HPDE6-E6E7 (cell line): Measurements from ENCODE around the gene ATP5IF1.

Experiments used
- DNase-seq: peaks from one replicate; pipeline ENCODE4 v3.0.0; 2011; ENCODE audit warnings: missing footprints; ENCODE audit errors: extremely low spot score

Gene ATP5IF1

DNA sequence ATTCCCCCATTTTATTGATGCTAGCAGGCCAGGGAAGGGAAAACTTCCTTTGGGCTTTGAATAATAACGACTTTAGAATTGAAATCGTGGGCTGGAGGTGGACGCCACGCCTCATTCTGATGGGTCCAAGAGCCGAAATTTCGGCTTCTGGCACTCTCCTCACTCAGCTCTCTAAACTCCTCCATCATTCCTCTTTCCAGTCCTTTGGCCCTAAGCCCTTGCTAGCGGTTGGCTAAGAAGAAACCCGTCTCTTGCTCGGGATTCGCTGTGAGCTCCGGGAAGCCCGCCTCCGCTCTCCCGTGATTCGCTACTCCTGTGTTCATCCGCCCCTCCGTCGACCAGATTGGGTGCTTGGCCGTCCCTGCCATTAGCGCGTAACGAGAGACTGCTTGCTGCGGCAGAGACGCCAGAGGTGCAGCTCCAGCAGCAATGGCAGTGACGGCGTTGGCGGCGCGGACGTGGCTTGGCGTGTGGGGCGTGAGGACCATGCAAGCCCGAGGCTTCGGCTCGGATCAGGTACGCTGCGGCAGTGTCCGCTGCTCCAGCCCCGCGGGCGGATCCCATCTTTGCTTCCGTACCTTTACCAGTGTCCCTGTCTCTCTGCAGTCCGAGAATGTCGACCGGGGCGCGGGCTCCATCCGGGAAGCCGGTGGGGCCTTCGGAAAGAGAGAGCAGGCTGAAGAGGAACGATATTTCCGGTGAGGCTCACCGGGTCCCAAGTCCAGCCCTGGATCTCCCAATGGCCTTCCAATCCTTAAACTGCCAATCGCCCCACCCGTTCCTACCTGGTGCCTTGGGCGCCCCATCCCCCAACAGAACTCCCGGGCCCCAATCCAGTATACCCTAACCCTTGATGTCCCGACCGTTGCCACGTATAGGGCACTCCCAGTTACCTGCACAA lies at the start of gene ATP5IF1:
TSS of gene ATP5IF1 (plus strand) at position 370 of the 901 bp plus-strand sequence. CDS start at position 430, 60 bp downstream.
- peak; percentile 99 for DNase-seq

DNA sequence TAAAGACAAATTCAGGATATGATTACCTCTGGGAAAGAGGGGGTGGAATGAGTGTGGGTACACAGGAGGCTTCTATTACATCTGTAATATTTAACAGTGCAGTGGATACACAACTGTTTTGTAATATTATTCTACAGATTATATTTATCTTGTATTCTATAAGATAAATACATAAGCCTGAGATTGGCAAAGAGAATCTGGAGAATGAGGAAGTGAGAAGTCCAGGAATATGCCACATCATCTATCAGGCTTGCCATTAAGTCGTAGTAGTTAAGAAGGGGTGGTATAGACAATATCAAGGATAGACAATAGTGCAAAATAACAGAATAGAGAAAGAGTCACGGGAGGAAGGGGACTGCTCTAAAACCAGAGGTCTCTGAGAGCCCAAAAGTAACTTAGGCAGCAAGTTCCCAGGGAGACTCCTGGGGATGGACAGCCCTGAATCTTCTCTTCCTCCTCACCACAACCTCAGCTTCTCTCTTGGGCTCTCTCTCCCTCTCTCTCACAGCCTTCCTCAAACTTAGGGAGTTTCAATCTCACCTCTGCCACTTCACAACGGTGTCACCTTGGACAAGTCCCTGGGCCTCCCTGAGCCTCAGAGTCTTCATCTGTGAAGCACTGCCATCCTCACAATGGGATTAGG lies 45.5 kb upstream of the ATP5IF1 start:
- no peak for DNase-seq

DNA sequence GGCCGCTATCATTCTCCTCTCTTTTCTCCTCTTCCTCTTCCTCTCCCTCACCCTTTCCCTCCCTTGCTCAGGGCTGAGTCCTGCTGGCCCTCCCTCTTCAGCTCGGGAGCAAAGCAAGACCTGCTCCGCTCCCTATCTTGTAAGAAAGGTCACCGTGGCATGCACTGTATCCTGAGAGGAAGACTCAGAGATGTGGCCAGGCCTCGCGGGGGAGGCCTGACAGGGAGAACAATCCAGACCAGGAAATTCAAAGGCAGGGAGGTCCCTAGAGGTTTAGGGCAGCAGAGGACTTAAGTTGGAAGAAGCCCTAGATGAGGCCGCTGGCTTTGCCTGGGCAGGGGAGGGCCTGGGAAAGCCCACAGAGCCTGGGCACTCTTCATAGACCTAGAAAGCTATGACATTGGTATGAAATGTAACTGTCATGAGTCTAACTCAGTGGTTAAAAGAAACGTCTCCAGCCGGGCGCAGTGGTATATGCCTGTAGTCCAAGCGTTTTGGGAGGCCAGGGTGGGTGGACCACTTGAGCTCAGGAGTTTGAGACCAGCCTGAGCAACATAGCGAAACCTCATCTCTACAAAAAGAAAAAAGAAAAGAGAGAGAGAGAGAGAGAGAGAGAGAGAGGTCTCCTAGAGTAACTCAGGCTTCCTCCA lies 44.8 kb upstream of the ATP5IF1 start:
- no peak for DNase-seq

DNA sequence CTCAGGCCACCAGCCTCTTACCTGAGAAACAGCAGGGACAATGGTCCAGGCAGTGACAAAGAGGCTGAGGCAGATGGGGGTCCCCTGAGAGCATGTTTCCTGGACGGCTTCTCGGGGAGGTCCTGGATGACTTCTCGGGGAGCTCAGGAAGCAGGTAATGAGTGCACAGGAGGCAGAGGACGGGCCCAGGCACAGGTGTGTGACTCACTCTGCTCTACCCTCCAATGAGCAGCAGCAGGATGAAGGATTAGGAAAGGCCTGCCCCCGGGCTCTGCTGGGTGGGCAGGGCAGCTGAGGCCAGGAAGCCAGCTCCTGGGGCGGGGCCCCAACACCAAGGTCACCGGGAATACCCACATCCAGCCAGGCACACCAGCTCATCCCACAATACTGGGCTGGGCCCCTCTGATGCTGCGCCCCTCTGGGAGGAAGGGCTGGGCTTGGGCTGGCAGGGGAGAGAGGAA lies 42.2 kb upstream of the ATP5IF1 start:
- peak; percentile 97 for DNase-seq

DNA sequence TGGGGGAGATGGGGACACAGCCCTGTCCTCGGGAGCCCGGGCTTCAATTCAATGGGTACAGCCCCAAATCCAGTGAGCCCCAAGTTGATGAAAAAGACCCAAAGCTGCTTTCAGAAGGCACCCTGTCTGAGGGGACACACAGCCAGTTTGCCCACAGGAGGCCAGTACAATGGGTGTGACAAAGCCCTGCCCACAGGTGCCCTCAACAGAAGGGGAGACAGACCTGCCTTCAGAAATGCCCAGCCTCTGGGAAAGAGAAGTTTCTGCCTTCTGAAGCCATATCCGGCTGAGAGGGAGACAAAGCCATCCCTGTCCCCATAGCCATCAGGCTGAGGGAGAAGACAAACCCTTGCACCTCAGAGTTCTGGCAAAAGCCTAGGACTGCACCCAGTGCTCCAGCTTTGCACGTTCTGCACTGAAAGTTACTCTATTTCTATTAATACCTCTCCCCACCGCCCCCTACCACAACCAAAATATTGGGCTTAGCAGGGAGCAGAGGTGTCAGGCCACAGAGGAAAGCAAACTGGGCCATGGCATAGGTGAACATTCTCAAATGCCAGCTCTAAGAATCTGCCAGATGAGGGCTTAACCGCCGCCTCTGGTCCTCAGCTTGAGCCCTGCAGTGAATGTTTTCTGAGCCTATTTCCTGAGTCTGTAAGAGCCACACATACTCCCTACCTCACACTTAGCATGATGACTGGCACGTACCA lies 41.4 kb upstream of the ATP5IF1 start:
- DNase-seq: no peak

DNA sequence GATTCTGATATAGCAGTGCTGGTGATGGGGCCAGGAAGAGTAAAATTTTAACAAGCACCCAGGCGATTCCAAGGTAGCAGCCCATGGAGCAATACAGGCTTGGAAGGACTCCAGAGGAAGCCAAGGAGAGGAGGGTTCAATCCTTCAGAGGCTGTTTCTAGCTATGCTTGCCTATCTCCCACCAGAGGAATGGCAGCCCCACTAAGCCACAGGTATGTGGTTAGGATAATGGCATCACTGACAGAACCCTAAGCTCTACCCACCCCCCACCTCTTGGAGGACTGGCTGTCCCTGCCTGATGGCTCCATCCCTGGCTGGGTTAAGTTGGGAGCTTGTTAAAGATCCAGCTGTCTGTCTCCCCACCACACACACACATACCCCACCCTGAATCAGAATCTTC lies 40.1 kb upstream of the ATP5IF1 start:
- DNase-seq: no peak

DNA sequence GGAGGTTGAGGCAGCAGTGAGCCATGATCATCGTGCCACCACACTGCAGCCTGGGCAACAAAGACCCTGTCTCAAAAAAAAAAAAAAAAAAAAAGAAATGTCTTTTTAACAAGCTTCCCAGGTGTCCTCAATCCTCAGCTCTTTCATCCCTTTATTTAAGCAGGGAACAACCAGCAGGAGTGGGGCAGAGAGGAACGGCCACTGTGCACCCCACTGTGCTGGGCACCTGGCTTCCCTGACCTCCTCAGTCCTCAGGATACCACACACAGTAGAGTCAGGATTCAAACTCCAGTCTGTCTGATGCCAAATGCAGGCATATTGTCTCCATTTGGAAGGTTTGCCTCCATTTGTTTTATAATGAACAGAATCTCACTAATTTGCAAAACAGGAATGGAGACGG lies 39.6 kb upstream of the ATP5IF1 start:
- no peak for DNase-seq

DNA sequence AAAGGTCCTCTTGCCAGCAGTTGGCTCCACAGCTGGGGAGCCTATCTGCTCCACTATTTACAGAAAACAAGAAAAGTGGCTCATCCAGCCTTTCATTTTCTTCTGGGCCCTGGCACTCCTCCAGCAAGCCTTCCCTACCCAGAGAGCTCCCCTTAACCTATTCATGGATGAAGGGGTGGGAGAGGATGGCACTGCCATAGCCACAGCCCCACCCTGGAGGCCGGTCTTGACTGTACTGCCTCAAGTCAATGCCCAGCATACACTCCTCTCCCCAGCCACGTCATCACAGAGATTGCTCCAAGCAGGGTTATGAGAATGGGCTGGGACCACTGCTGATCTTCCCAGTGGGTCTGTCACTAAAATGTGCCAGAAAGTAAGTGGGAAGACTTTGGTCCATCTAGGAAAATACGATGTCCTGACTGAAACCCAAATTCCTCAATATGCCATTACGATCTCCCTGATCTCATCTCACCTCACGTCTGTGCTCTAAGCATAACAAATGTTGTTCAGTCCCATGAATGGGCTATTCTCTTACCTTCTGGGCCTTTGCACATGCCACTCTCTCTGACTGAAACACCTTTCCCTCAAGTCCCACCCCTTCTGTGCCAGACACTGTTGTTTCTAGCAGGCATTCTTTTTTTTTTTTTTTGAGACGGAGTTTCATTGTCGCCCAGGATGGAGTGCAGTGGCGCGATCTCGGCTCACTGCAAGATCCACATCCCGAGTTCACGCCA lies 38.1 kb upstream of the ATP5IF1 start:
- DNase-seq: no peak

DNA sequence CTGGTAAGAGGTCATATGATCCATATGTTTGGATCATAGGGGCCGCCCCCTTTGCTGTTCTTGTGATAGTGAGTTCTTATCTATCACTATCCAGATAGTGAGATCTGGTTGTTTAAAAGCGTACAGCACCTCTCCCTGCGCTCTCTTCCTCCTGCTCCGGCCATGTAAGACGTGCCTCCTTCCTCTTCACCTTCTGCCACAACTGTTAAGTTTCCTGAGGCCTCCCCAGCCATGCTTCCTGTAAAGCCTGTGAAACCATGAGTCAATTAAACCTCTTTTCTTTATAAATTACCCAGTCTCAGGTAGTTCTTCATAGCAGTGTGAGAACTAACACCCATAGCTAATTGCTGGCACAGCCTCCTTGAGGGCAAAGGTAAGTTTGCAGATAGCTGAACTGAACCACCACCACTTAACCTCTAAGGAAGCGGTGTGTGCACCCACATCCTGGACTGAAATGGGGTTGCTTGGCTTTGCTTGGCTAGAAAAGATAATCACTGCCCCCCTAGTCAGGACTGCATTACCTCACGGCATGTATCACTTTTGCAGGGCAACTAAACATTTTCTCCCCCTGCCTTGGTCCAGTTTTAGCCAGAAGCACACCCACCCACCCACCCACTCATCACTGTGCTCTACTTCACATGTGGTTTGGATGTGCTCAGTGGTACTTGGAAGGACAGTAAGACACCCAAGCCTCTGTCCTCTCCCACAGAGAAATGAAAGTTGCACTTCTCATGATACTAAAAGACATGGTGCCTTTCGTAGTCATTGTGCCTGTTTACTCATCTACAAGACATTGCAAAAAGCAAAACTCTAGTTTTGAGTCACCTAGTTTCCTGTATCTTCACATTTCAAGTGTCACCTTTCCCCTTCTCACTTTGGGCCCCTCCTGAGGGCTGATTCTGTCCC lies 36.3 kb upstream of the ATP5IF1 start:
- no peak for DNase-seq

DNA sequence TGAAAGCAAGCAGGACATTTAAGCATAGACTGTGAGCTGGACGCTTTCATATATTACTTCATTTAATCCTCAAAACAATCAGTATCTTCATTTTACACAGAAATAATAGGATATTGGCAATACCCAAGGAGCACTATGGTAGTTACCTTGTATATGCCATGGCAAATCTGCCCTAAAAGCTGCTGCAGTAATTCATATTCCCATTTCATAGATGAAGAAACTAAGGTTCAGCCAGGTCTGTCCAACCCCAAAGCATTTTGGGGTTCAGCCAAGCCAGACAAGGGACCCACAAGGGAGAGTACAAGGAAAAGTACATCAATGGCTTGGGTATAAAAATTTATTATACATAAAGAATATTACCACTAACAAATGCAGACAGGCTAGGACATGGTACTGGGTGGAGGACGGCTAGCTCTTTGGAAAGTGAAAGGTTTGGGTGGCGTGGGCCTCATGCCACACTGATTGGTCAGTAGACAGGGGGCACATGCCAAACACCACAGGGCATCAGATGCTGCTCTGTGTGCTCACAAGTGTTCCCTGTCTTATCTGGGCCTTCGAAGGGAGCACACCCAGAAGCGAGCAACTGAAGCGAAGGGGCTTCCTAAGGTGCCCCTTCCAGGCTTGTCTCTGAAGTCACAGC lies 35.6 kb upstream of the ATP5IF1 start:
- no peak for DNase-seq

DNA sequence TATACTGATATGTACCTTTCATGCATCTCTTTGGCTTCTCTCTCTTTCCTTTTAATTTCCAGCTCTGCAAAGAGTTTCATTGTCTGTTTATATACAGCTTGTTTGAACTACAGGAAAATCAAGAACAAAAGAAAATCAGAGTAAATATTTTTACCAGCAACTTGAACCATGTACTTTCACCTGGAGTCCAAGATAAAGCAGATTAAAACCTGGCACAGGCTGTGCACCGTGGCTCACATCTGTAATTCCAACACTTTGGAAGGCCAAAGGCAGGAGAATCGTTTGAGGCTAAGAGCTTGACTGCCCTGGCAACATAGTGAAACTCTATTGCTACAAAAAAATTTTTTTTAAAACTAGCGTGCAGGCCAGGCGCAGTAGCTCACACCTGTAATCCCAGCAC lies 30.7 kb upstream of the ATP5IF1 start:
- no peak for DNase-seq

DNA sequence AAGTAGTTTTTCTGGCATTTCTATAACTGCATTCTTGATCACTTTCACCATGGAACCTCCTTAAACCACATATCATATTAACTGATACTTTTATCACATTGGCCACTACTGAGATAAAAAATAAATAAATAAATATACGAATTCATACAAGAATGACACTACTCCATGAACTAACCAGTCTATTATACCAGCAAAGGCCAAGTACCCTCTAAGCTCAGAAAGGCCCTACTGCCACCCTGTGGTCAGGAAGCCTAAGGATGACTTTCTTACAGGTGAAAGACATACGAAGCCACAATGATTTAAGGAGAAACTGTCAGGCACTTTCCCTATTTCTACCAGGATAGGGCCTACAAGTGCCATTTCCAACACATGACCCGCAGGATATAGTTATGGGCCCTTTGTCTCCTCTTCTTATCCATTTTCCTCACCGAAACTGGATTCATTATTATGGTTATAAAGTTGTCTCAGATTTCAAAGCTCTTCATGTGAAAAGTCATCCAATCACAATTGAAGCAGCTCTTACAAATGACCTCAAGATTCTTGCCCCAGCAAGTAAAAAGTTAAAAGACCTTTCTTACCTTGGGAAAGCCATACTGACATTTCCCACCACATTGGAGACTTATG lies 27.0 kb upstream of the ATP5IF1 start:
- no peak for DNase-seq

DNA sequence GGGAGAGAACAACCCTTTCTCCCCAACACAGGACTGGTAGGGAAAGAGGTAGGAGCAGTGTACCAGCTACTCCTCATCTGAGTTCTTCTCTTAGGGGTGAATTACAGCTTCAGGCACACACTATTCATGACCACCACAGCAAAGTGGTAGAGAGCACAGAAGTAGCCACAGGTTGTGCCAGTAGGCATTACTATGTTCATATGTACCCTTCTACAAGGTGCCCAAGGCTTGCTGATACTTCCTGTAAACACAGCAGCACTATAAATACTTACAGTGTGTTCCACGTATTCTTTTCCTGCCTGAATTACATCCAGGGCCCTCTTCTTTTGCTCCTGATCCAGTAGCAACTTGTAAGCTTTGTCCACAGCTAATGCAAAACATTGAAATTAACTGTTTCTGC lies 26.2 kb upstream of the ATP5IF1 start:
- no peak for DNase-seq

DNA sequence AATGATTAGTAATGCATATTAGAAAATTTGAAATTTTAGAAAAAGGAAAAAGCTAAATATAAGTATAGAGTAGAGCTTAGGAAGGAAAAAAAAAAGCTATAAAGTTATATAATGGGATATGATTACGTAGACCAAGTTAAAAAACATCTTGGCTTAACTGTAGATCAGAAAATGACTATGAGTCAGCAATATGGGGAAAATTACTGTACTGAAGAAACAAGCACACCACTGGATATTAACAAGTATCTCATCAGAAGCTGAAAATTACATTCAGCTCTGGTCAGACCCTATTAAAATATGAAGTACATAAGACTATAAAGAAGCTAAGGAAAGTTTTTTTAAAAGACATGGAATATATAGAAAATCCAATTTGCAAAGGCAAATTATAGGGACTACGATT lies 22.6 kb upstream of the ATP5IF1 start:
- DNase-seq: no peak

DNA sequence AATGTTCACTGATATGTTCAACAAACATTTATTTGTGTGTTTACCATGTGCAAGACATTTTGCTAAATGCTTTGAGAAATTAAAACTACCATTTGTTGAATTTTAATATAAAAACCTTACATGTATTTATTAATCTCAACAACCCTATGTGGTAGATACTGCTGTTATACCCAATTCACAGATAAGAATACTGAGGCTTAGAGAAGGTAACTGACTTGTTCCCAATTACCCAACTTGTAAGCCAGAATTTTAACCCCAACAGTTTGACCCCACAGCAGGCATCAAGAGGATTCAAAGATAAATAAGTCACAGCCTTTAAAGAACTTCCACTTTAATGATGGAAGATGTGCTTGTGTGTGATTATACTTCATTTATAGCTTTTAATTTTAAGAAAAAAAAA lies 6.8 kb upstream of the ATP5IF1 start:
- no peak for DNase-seq

DNA sequence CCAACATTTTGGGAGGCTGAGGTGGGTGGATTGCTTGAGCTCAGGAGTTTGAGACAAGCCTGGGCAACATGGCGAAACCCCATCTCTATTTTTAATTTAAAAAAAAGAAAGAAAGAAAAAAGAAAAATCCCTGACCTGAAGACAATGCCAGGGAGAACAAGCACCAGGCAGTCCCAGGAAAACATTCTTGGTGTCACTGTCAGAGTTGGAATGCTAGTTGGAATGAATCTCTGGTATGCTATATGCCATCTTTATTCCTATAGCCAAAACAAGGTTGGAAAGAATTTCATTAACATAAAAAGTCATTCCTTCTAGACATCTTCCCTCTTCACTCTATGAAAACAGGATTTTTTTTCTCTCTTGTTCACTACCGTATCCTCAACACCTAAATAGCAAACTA lies 5.9 kb upstream of the ATP5IF1 start:
- no peak for DNase-seq

DNA sequence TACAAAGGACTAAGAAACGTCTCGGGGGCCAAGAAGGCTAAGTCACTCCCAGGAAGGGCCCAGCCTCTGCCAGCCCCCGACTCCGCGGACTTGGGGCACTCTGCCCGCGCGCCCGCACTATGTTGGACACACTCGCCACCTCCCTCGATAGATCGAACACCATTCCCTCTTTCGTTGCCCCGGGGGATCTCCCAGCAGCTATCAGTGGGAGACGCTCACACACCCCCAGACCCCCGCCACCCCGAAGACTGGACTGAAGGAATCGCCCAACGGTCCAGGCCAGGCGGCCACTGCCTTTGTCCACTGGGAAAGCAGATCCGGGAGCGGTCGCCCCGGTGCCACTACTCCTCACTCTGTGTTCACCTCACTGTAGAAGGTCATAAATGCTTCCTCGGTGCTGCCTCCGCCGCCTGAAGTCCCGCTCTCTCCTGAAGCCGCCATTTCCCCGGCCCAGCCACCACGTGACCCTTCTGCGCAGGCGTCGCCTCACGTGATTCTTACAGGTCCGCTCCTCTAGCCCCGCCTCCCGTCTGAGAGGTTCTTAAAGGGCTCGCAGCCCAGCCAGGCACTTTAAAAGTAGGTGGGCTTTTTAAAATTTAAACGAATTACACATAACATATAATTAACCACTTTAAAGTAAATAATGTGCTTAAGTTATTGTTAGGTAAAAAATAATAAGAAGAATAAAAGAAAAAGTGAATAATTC lies 3.2 kb upstream of the ATP5IF1 start, which contains the start of gene DNAJC8:
TSS of gene DNAJC8 (minus strand) at position 472 of the 706 bp plus-strand sequence. CDS start at position 441, 31 bp downstream.
- DNase-seq: peak; percentile 92

DNA sequence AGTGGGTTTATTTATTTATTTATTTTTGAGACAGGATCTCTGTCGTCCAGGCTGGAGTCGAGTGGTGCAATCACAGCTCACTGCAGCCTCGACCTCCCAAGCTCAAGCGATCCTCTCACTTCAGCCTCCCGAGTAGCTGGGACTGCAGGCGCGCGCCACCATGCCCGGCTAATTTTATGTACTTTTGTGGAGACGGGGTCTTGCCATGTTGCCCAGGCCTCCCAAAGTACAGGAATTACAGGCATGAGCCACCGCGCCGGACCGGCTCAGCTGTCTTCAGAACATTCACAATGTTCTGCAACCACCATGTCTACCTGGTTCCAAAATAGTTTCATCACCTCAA lies 2.7 kb upstream of the ATP5IF1 start:
- DNase-seq: no peak
